HG02938 (cell line): ENCODE data around the gene SLC25A5.
"Not testable (repeated sequence)": the region's sequence is repeated elsewhere in the genome, so short reads cannot be mapped to it uniquely, and the experiment has no call there.

Experiments used
- ATAC-seq: cut with Tn5 transposase; IDR thresholded peaks from one replicate; pipeline ENCODE4 v1.9.1; 2021; ENCODE audit warnings: mild to moderate bottlenecking, moderate library complexity; ENCODE audit not compliant: unreplicated experiment

Gene SLC25A5

GRCh38 chrX:119467842-119468550 is at the start of gene SLC25A5:
Gene SLC25A5 (plus strand): TSS chrX:119468444. CDS start chrX:119468516, 72 bp downstream.
- peak; percentile 63 for ATAC-seq

GRCh38 chrX:119419146-119419545 is 49.1 kb upstream of the SLC25A5 start:
- no peak for ATAC-seq

DNA sequence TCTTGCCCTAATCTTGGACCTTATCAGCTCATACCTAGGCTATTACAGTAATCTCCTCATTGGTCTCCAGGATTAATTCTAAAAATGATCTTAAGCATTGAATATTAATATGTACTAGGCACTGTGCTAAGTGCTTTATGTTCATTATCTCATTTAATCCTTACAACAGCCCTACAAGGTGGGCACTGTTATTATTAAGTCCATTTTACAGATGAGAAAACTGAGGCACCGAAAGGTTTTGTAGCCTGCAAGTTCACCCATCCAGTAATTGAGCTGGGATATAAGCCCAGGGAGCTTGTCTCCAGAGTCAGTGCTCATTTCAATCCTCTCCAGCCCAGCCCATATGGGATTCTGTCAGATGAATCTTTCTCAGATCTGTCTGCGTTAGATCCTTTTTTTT is 48.3 kb upstream of the SLC25A5 start:
- ATAC-seq, result no peak

GRCh38 chrX:119421016-119421705 is 47.1 kb upstream of the SLC25A5 start:
- ATAC-seq, result no peak

- ATAC-seq, result no peak
These were observed 44.6 kb upstream of the SLC25A5 start for GRCh38 chrX:119423631-119424030.

- ATAC-seq, result no peak
These were observed 43.2 kb upstream of the SLC25A5 start for GRCh38 chrX:119424999-119425398.

GRCh38 chrX:119427024-119427794 is 41.0 kb upstream of the SLC25A5 start:
- peak; percentile 88 for ATAC-seq

GRCh38 chrX:119427795-119428185 is 40.5 kb upstream of the SLC25A5 start:
- ATAC-seq, result no peak

DNA sequence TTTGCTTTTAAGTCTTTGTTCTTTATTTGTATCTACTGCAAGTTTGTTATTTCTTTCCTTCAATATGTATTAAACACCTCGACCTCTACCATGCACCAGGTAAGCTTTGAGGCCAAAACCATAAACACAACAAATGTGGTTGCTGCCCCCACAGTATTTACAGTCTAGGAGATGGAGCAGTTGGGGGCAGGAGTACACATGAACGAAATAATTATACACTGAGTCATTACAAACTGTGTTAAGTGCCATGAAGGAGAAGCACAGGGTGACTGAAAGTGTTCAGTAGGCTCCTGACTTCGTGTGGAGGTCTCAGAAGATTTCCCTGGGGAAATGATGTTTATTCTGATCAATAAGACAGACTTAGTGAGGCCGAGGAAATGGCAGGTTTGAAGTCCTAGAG is 38.8 kb upstream of the SLC25A5 start:
- no peak for ATAC-seq

GRCh38 chrX:119441295-119441694 is 26.9 kb upstream of the SLC25A5 start:
- ATAC-seq, result not testable (repeated sequence)

GRCh38 chrX:119442286-119442685 is 26.0 kb upstream of the SLC25A5 start:
- no peak for ATAC-seq

DNA sequence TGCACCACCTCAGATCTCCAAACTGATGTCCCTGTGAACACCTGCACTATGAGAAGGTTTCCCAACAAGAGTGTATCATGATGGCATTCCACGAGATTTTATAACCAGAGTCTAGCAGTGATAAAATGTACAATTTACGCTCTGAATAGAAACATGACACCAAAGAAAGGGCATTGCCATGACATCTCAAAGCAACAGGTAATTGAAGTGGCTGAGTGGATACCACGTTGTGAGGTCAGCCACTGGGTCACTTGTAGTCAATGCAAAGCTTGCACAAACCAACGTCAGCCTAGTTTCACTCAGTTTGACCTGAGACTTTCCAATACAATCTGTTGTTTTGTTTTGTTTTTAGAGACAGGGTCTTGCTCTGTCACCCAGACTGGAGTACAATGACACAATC is 15.0 kb upstream of the SLC25A5 start:
- no peak for ATAC-seq

DNA sequence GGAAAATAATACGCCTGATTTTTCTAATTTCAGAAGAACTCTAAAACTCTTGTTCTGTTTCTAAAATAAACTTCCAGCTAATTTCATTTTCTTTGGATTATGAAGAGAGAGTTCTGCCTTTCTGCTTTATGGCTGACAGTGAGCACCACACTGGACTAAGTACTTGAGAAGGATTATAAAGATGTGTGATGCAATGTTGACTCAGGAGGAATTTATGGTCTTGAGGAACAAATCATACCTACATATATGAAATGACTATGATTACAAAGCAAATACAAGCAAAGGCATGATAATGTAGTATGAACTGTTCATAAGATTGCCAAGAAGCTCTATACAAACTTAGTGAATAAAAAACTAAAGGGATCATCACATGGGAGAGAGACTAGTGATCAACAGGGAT is 13.0 kb upstream of the SLC25A5 start:
- no peak for ATAC-seq

GRCh38 chrX:119459181-119459580 is 9.1 kb upstream of the SLC25A5 start:
- ATAC-seq, result no peak

DNA sequence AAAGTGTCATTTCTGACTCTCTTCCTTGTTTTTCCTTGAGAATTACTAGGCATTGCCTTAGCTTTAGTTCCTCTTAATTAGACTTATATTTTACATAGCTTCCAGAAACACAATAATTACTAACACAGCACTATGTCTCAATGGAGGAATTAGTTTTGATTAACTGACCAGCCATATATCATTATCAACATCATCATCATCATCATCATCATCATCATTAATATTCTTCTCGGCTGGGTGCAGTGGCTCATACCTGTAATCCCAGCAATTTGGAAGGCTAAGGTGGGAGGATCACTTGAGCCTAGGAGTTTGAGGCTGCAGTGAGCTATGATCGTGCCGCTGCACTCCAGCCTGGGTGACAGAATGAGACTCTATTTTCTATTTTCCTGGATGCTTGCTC is 2.7 kb upstream of the SLC25A5 start:
- ATAC-seq, result no peak

- no peak for ATAC-seq
These were observed 1.3 kb upstream of the SLC25A5 start for GRCh38 chrX:119466970-119467369.

DNA sequence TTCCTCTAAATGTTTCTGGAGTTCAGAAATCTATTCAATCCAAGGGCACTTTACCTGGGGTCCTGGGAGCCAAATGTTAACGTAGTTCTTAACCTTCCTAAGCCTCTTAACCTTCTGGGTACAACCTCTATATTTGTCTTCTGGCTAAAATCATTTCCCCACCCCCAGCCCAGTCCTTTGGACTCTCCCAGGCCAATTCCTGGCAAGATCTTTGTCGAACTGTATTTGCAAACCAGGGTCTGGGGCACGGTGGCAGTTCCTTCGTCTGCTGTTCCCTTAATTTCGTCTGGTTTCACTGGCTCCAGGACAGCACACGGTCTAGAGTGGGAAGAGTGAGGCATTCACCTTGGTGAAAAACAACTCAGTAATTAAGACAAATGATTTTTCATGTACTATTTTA is 811 bp upstream of the SLC25A5 start:
- no peak for ATAC-seq

DNA sequence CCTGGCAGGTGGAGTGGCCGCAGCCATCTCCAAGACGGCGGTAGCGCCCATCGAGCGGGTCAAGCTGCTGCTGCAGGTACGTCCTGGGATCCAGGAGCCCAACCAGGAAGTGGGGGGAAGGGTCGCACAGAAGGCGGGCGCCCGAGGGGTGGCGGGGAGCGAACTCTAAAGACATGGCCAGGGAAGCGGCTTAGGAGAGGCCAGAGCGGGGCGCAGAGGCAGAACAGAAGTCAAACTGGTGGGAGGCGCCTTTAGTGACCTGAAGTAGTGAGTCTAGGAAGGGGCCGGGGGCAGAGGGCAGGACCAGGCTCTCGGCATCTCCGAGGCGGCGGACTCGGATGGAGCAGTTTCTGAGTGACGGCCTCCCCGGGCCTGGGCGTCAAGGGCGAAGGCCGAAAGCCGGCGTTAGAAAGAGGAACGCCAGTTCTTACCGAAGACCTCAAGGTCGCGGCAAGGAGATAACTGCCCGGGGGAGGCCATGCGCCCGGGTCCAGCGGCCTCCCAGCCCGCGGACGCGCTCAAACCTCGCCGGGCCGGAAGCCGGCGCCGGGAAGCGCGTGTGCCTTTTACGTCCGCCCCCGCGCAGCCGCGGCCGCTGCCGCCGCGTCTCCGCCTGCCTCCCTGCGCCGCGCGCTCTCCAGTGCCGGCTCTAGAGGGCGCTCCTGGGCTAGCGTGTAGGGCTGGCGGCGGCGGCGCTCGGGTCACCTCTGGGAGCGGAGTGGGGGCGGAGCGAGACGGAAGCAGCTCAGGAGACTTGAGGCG is 488 bp downstream of the SLC25A5 start:
- ATAC-seq, result peak; percentile 48

GRCh38 chrX:119469313-119469635 is 1.0 kb downstream of the SLC25A5 start:
- ATAC-seq, result no peak

- ATAC-seq, result no peak
These were observed 6.6 kb downstream of the SLC25A5 start for GRCh38 chrX:119474615-119475388.
